HG03095 (cell line): Measurements from ENCODE around the gene RPL35.

Source experiments
- ATAC-seq: cut with Tn5 transposase; IDR thresholded peaks from one replicate; pipeline ENCODE4 v1.9.1; 2021; ENCODE audit warnings: moderate library complexity; ENCODE audit not compliant: unreplicated experiment

The RPL35 gene

GRCh38 chr9:124861342-124862229 is at the start of gene RPL35, which contains the start of gene ARPC5L:
Gene RPL35 (minus strand): TSS chr9:124861957. CDS start chr9:124861912, 45 bp downstream.
Gene ARPC5L (plus strand): TSS chr9:124862130. CDS start chr9:124869291, 7,161 bp downstream.
- peak; percentile 86 for ATAC-seq

GRCh38 chr9:124908098-124908497 is 46.3 kb upstream of the RPL35 start:
- no peak for ATAC-seq

GRCh38 chr9:124906966-124907365 is 45.2 kb upstream of the RPL35 start:
- ATAC-seq = no peak

- no peak for ATAC-seq
Measured at GRCh38 chr9:124899845-124900244, 38.1 kb upstream of the RPL35 start.

GRCh38 chr9:124897570-124898460 is 36.1 kb upstream of the RPL35 start:
- no peak for ATAC-seq

- ATAC-seq = no peak
Measured at GRCh38 chr9:124894741-124895170, 33.0 kb upstream of the RPL35 start.

GRCh38 chr9:124894035-124894740 is 32.4 kb upstream of the RPL35 start:
- no peak for ATAC-seq

- ATAC-seq = no peak
Measured at GRCh38 chr9:124890179-124890578, 28.4 kb upstream of the RPL35 start.

GRCh38 chr9:124889006-124889405 is 27.2 kb upstream of the RPL35 start:
- ATAC-seq = no peak

- ATAC-seq = no peak
Measured at GRCh38 chr9:124887832-124888231, 26.1 kb upstream of the RPL35 start.

GRCh38 chr9:124886866-124887492 is 25.2 kb upstream of the RPL35 start:
- ATAC-seq = no peak

- no peak for ATAC-seq
Measured at GRCh38 chr9:124886461-124886860, 24.7 kb upstream of the RPL35 start.

- ATAC-seq = no peak
Measured at GRCh38 chr9:124885551-124885950, 23.8 kb upstream of the RPL35 start.

GRCh38 chr9:124884376-124884775 is 22.6 kb upstream of the RPL35 start:
- no peak for ATAC-seq

GRCh38 chr9:124882231-124882630 is 20.5 kb upstream of the RPL35 start:
- no peak for ATAC-seq

- ATAC-seq = no peak
Measured at GRCh38 chr9:124881138-124881743, 19.5 kb upstream of the RPL35 start.

- no peak for ATAC-seq
Measured at GRCh38 chr9:124880501-124880900, 18.7 kb upstream of the RPL35 start.

GRCh38 chr9:124879226-124879625 is 17.5 kb upstream of the RPL35 start:
- ATAC-seq = no peak

- no peak for ATAC-seq
Measured at GRCh38 chr9:124878518-124878917, 16.8 kb upstream of the RPL35 start.

- no peak for ATAC-seq
Measured at GRCh38 chr9:124878021-124878420, 16.3 kb upstream of the RPL35 start.
